Measurements from ENCODE around the gene LARP4. TPM values are rescaled to one million over a fixed set of nuclear protein-coding genes. Genes with fewer than 3 reads are reported as not detected.
"Not testable (repeated sequence)": the region's sequence is repeated elsewhere in the genome, so short reads cannot be mapped to it uniquely, and the experiment has no call there.

LARP4 gene
- total RNA-seq, 1 donor, result 37.6 TPM

DNA sequence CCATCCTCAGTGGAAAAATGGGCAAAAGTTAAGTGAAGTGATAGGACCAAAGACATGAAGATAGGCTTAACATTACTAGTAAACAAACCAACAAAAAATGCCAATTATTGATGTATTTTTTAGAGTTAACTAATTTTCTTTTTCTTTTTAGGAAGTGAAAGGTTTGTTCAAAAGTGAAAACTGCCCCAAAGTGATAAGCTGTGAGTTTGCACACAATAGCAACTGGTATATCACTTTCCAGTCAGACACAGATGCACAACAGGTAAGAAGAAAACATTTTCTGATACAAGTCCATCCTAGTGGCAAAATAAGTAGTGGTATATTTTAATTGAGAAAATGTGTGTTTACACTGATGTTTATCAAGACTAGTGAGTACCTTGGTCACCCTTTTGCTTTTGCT, 39.6 kb downstream of the LARP4 start:
- no peaks in the 10 kb centered on the region for H3K4me1 ChIP-seq (ENCODE audit: insufficient read depth, low read length)
- no peak overlapping the region for H2AFZ ChIP-seq (ENCODE audit: low read length)
- H3K9me3 ChIP-seq (ENCODE audit: low read depth, low read length), result no peaks in the 10 kb centered on the region
- DNase-seq (ENCODE audit: insufficient read length, low spot score, missing footprints), result no peak
- no peak overlapping the region for H3K4me3 ChIP-seq (ENCODE audit: insufficient read depth, low read length)
- peaks cover 80% of the 10 kb centered on the region for H3K36me3 ChIP-seq (ENCODE audit: insufficient read depth, low read length)
- no peak overlapping the region for H3K4me2 ChIP-seq (ENCODE audit: insufficient read depth, low read length)
- H3K27ac ChIP-seq (ENCODE audit: low read depth, low read length), result no peak overlapping the region
- H4K20me1 ChIP-seq (ENCODE audit: insufficient read depth, low read length), result peaks cover 2% of the 10 kb centered on the region
- peaks cover 5% of the 10 kb centered on the region for H3K79me2 ChIP-seq (ENCODE audit: insufficient read depth, low read length)
- no peaks in the 10 kb centered on the region for H3K27me3 ChIP-seq (ENCODE audit: insufficient read depth, low read length)
- TF ChIP-seq, protein P1, sequence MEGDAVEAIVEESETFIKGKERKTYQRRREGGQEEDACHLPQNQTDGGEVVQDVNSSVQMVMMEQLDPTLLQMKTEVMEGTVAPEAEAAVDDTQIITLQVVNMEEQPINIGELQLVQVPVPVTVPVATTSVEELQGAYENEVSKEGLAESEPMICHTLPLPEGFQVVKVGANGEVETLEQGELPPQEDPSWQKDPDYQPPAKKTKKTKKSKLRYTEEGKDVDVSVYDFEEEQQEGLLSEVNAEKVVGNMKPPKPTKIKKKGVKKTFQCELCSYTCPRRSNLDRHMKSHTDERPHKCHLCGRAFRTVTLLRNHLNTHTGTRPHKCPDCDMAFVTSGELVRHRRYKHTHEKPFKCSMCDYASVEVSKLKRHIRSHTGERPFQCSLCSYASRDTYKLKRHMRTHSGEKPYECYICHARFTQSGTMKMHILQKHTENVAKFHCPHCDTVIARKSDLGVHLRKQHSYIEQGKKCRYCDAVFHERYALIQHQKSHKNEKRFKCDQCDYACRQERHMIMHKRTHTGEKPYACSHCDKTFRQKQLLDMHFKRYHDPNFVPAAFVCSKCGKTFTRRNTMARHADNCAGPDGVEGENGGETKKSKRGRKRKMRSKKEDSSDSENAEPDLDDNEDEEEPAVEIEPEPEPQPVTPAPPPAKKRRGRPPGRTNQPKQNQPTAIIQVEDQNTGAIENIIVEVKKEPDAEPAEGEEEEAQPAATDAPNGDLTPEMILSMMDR (IDR thresholded peaks at IDR 0.05; ENCODE audit: extremely low read depth, low read depth, low read length), result no peak

DNA sequence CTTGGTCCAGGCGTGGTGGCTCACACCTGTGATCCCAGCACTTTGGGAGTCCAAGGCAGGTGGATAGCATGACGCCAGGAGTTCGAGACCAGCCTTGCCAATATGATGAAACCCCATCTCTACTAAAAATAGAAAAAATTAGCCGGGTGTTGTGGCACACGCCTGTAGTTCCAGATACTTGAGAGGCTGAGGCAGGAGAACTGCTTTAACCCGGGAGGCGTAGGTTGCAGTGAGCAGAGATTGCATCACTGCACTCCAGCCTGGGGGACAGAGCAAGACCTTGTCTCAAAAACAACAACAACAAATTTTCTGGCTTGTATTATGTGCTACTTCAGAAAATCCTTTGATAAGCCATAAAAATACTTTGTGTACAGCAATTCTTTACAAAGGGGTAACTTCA, 41.1 kb downstream of the LARP4 start:
- Histone ChIP-seq H3K9me3 (ENCODE audit: low read depth, low read length) (no peaks in the 10 kb centered on the region), H3K27me3 (ENCODE audit: insufficient read depth, low read length) (no peaks in the 10 kb centered on the region), H3K27ac (ENCODE audit: low read depth, low read length) (no peak overlapping the region), H3K4me2 (ENCODE audit: insufficient read depth, low read length) (no peak overlapping the region), H3K4me3 (ENCODE audit: insufficient read depth, low read length) (no peak overlapping the region), H3K36me3 (ENCODE audit: insufficient read depth, low read length) (peaks cover 79% of the 10 kb centered on the region), H3K4me1 (ENCODE audit: insufficient read depth, low read length) (no peaks in the 10 kb centered on the region), H3K79me2 (ENCODE audit: insufficient read depth, low read length) (peaks cover 2% of the 10 kb centered on the region), H2AFZ (ENCODE audit: low read length) (no peak overlapping the region), H4K20me1 (ENCODE audit: insufficient read depth, low read length) (peaks cover 2% of the 10 kb centered on the region)
- no peak for DNase-seq (ENCODE audit: insufficient read length, low spot score, missing footprints)
- TF ChIP-seq, protein P1 (IDR thresholded peaks at IDR 0.05; ENCODE audit: extremely low read depth, low read depth, low read length), result no peak

DNA sequence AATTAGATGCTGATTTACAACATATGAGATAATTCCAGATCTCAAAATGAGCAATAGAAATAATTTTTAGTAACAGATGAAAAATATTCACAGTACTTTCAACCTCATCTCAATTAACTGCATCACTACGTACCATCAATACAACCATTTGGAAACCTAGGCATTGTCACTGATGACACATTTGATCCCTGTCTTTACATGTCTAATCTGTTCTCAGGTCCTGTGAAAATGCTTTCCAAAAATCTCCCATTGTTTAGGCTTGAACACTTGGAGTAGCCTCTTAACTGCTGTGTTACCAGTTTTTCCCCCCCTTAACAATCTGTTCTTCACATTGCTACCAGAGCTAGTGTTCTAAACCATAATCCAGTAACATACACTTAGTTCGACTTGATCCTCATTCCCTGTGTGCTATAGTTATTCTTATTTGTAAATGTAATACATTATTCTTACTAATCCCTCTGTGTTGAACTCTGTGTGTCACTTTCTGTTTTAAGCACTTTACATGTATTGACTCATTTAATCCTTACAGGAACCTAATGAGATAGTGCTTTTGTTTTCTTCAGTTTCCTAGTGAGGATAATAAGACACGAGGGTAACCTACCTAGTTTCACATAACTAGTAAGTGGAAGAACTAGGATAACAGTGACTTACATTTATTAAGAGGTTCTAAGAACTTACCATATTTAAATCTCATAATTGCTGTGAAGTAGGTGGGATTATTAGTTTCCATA, 41.7 kb downstream of the LARP4 start:
- Histone ChIP-seq H3K79me2 (ENCODE audit: insufficient read depth, low read length) (peaks cover 2% of the 10 kb centered on the region), H3K27me3 (ENCODE audit: insufficient read depth, low read length) (no peaks in the 10 kb centered on the region), H3K36me3 (ENCODE audit: insufficient read depth, low read length) (peaks cover 82% of the 10 kb centered on the region)

DNA sequence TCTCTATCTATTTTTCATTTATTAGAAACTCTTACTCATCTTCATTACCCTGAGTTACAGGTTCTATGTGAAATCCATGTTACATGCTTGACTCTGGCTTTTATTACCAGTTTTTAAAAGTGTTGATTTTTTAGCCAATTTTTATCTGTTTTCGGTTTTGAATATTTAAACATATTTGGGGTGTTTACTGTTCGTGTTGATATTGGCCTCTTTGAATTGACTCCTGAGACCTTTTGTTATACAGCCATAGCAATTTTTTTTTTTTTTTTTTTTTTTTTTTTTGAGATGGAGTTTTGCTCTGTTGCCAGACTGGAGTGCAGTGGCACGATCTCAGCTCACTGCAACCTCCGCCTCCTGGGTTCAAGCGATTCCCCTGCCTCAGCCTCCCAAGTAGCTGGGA, 49.0 kb downstream of the LARP4 start:
- H3K27ac ChIP-seq (ENCODE audit: low read depth, low read length); H3K79me2 ChIP-seq (ENCODE audit: insufficient read depth, low read length); H3K4me1 ChIP-seq (ENCODE audit: insufficient read depth, low read length); H2AFZ ChIP-seq (ENCODE audit: low read length); H3K4me3 ChIP-seq (ENCODE audit: insufficient read depth, low read length); DNase-seq (ENCODE audit: insufficient read length, low spot score, missing footprints); H3K9me3 ChIP-seq (ENCODE audit: low read depth, low read length); H4K20me1 ChIP-seq (ENCODE audit: insufficient read depth, low read length); H3K27me3 ChIP-seq (ENCODE audit: insufficient read depth, low read length); H3K4me2 ChIP-seq (ENCODE audit: insufficient read depth, low read length): not testable (repeated sequence)
- peaks cover 35% of the 10 kb centered on the region for H3K36me3 ChIP-seq (ENCODE audit: insufficient read depth, low read length)

More for the DNA sequence above, 41.7 kb downstream of the LARP4 start:
- TF ChIP-seq, protein P1 (IDR thresholded peaks at IDR 0.05; ENCODE audit: extremely low read depth, low read depth, low read length), result no peak
- DNase-seq (ENCODE audit: insufficient read length, low spot score, missing footprints), result no peak
- H3K9me3 ChIP-seq (ENCODE audit: low read depth, low read length), result no peaks in the 10 kb centered on the region
- no peak overlapping the region for H3K4me2 ChIP-seq (ENCODE audit: insufficient read depth, low read length)
- H3K4me1 ChIP-seq (ENCODE audit: insufficient read depth, low read length), result no peaks in the 10 kb centered on the region
- H3K4me3 ChIP-seq (ENCODE audit: insufficient read depth, low read length), result no peak overlapping the region
- H4K20me1 ChIP-seq (ENCODE audit: insufficient read depth, low read length), result peaks cover 2% of the 10 kb centered on the region
- H2AFZ ChIP-seq (ENCODE audit: low read length), result no peak overlapping the region
- H3K27ac ChIP-seq (ENCODE audit: low read depth, low read length), result no peak overlapping the region

Data from osteoblast (primary cell).